Urothelium cell line (cell line): ENCODE measurements around the gene TSHZ3.

ENCODE experiments used
- DNase-seq: peaks from one replicate; pipeline ENCODE4 v3.0.0; 2011; ENCODE audit warnings: low spot score, mixed read lengths
- FAIRE-seq: peaks from 2 replicates; lab custom pipeline; 2011; peaks lifted over from hg19 to GRCh38; lab: Jason Lieb, UNC

Gene TSHZ3

DNA sequence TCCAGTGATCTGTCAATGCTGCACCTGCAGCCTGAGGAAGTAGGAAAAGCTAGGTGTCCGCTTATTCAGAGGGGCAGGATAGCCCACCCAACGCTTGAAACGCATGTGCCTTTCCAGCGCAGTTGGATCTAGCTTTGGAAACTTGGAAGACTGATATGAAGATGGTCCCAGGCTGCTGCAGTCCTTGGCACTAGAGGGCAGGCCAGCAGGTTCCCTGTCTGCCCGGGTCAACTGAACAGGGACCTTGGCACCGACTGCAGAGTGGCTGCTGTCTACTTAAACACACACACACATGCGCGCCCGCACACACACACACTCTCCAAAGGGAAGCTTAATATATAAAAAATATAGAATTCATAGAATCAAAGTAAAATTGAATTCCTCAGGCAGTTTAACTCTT is 100.0 kb downstream of the TSHZ3 start:
- FAIRE-seq, result no peak

DNA sequence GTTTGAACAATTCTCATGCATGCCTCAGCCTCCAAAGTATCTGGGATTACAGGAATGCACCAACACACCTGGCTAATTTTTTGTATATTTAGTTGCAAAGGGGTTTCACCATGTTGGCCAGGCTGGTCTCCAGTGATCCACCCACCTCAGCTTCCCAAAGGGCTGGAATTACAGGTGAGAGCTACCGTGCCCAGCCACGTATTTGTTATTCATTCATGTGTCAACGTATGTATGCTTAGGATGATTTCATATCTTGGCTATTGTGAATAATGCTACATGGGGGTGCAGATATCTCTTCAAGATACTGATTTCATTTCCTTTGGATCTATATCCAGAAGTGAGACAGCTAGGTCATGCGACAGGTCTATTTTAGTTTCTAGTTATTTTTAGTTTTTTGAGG is 113.4 kb downstream of the TSHZ3 start:
- DNase-seq (no peak), FAIRE-seq (no peak)

More for the DNA sequence above, 100.0 kb downstream of the TSHZ3 start:
- no peak for DNase-seq

DNA sequence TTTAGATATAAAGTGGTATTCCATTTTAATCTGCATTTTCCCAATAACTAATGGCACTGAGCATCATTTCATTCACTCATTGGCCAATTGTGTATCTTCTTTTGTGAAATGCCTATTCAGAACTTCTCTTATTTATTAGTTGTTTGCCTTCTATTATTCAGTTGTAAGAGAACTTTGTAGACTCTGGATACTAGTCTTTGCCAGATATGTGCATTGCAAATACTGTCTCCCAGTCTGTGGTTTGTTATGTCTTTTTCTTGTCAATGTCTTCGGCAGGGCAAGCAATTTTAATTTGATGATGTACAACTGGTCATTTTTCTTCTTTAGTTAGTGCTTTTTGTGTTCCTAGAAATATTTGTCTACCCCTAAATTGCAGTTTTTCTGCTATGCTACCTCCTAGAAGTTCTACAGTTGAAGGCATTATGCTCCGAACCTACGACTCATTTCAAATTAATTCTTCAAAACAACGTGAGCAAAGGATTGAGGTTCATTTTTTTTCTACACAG is 115.9 kb downstream of the TSHZ3 start:
- FAIRE-seq, result no peak

DNA sequence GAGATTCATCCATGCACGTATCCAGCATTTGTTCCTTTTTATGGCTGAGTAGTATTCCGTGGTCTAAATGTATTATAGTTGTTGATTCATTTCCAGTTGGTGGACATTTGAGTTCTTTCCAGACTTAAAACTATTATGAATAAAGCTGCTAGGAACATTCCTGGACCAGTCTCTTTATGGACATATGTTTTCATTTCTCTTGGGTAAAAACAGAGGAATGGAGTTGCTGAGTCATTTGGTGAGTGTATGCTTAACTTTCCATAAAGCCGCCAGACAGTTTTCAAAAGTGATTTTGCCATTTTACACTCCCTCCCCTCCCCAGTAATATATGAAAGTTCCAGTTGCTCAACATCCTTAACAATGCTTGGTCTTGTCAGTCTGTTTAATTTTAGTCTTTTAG is 116.4 kb downstream of the TSHZ3 start:
- FAIRE-seq, result no peak
- DNase-seq, result no peak

More for the DNA sequence above, 115.9 kb downstream of the TSHZ3 start:
- no peak for DNase-seq

DNA sequence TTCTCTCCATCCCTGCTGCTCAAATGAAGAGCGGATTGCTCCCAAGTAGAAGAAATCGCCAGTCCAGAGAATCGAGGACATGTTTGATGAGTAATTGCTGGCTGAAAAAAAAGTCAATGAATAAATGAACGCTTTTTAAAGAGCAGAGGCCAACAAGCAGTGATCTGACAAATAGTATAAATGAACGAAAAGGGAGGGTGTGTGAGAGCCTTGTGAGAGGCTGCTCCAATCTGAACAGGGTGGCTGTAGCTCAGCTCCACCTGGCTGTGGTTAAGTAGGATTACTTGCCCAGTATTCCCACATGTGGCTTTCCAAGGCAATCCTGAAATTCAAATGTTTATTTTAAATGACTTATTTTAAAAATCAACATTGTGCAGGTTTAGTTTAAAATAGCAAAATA is 117.1 kb downstream of the TSHZ3 start:
- FAIRE-seq (no peak), DNase-seq (no peak)

DNA sequence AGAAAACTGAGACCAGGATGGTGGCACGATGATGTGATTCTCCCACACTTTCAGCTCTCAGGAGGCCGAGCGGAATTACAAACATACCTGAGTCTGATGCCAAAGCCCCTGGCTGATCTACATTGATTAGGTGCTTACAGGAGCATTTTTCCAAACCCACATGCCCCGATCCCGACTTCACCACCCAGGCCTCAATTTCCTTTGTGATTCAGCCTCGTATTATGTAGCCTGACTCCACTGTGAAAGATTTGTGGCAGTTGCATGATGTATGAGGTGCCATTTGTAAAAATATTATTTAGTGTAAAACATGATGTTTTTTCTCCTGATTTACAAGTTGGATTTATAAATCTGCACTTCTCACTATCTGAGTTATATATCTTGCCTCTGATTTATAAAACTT is 118.0 kb downstream of the TSHZ3 start:
- DNase-seq (no peak), FAIRE-seq (no peak)

DNA sequence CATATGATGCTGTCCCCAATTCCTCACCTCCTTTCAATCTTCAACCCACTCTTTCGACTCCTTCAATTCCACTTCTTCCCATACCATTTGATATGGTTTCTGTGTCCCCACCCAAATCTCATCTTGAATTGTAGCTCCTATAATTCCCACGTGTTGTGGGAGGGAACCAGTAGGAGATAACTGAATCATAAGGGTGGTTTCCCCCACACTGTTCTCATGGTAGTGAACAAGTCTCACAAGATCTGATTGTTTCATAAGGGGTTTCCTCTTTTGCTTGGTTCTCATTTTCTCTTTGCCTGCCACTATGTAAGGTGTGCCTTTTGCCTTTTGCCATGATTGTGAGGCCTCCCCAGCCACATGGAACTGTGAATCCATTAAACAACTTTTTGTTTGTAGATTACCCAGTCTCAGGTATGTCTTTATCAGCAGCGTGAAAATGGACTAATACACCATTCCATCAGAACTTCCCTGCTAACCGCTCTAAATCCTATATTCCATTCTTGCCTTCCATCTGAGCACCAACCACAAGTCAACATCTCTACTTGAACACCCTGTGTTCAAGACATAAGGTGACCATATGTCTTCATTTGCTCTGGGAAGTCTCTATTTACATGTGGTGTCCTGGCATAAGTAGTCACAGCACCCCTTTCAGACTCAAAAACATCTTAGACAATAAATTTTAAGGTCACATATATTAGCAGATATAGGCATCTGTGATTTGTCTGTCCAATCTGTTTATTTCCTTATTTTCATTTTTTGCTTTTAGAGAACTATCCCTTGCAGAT is 122.9 kb downstream of the TSHZ3 start:
- no peak for DNase-seq
- FAIRE-seq, result no peak
